GM08714 (cell line): ENCODE data around the gene PFN3.
"Not testable (repeated sequence)": the region's sequence is repeated elsewhere in the genome, so short reads cannot be mapped to it uniquely, and the experiment has no call there.

Experiments used
- H3K4me3 ChIP-seq: fragments of 200-500 bp; sonication (Bioruptor generic); 2 replicates; pipeline ENCODE4 v1.5.1; 2014; ENCODE audit warnings: mild to moderate bottlenecking, low read length, inconsistent platforms
- ZNF274 ChIP-seq: IDR thresholded peaks from 2 replicates; pipeline ENCODE4 v1.6.1; 2012; ENCODE audit warnings: mild to moderate bottlenecking, low read depth, low read length

Gene PFN3

GRCh38 chr5:177421062-177421798, 20.8 kb upstream of the PFN3 start:
- no peak overlapping the region for H3K4me3 ChIP-seq
- TF ChIP-seq ZNF274 = no peak

GRCh38 chr5:177420472-177420871, 20.0 kb upstream of the PFN3 start:
- not testable (repeated sequence) for H3K4me3 ChIP-seq

- TF ChIP-seq ZNF274 = no peak
- no peak overlapping the region for H3K4me3 ChIP-seq
Observed at GRCh38 chr5:177419046-177419445, 18.6 kb upstream of the PFN3 start.

- H3K4me3 ChIP-seq = not testable (repeated sequence)
Observed at GRCh38 chr5:177417081-177417480, 16.6 kb upstream of the PFN3 start.

GRCh38 chr5:177414481-177414880, 14.0 kb upstream of the PFN3 start:
- no peak overlapping the region for H3K4me3 ChIP-seq
- no peak for TF ChIP-seq ZNF274

- no peak for TF ChIP-seq ZNF274
- peak overlapping the region; percentile 27; the same call in 1 of the 2 replicates for H3K4me3 ChIP-seq
Observed at GRCh38 chr5:177412603-177413233, 12.3 kb upstream of the PFN3 start.

- no peak for TF ChIP-seq ZNF274
- H3K4me3 ChIP-seq = no peak overlapping the region
Observed at GRCh38 chr5:177410575-177410974, 10.1 kb upstream of the PFN3 start.

GRCh38 chr5:177409043-177409801, 8.8 kb upstream of the PFN3 start, which contains the start of gene F12:
Gene F12, minus strand, starts transcription at chr5:177409564. Its CDS starts 37 bp downstream, at chr5:177409527.
- no peak for TF ChIP-seq ZNF274

GRCh38 chr5:177405805-177406204, 5.3 kb upstream of the PFN3 start:
- no peak for TF ChIP-seq ZNF274
- H3K4me3 ChIP-seq = no peak overlapping the region

More at GRCh38 chr5:177409043-177409801, 8.8 kb upstream of the PFN3 start, which contains the start of gene F12:
- no peak within 1 kb of the TSS for H3K4me3 ChIP-seq

- no peak overlapping the region for H3K4me3 ChIP-seq
Observed at GRCh38 chr5:177405312-177405711, 4.9 kb upstream of the PFN3 start.

GRCh38 chr5:177404641-177405179, 4.2 kb upstream of the PFN3 start:
- TF ChIP-seq ZNF274 = no peak
- H3K4me3 ChIP-seq = peak overlapping the region; percentile 60; the same call in 1 of the 2 replicates

More at GRCh38 chr5:177405312-177405711, 4.9 kb upstream of the PFN3 start:
- TF ChIP-seq ZNF274 = no peak

GRCh38 chr5:177403792-177404640, 3.6 kb upstream of the PFN3 start:
- no peak for TF ChIP-seq ZNF274
- H3K4me3 ChIP-seq = peak overlapping the region; percentile 60; the same call in 1 of the 2 replicates

- no peak for TF ChIP-seq ZNF274
- peak overlapping the region; percentile 60; the same call in 1 of the 2 replicates for H3K4me3 ChIP-seq
Observed at GRCh38 chr5:177403102-177403791, 2.8 kb upstream of the PFN3 start.
